ENCODE data around the gene CA5B. TPM values are rescaled to one million over a fixed set of nuclear protein-coding genes. Genes with fewer than 3 reads are reported as not detected.
"Not testable (repeated sequence)": the region's sequence is repeated elsewhere in the genome, so short reads cannot be mapped to it uniquely, and the experiment has no call there.

The CA5B gene
- 10 to 100 TPM in 1 of 4 donors, 1 to 10 TPM in 3; 3.7 to 12.6 (median 5.0) TPM for total RNA-seq

GRCh38 chrX:15737959-15738902 is at the start of gene CA5B:
TSS of gene CA5B (plus strand) at chrX:15738270. CDS start at chrX:15750024, 11,754 bp downstream.
- Histone ChIP-seq H3K9me3 (no peaks in the 10 kb centered on the region), H3K27me3 (no peaks in the 10 kb centered on the region), H3K4me1 (peaks cover 2 to 21% (median 4%) of the 10 kb centered on the region in 3 donors), H3K27ac (peak within 1 kb of the TSS; percentile 70 to 85 (median 74)), H3K4me3 (peak within 1 kb of the TSS; percentile 45 to 72 (median 52)), H3K36me3 (no peaks in the 10 kb centered on the region)
- TF ChIP-seq POLR2A (IDR thresholded peaks at IDR 0.05) (peak in 1 of 4 donors; percentile 63), CTCF (IDR thresholded peaks at IDR 0.05) (no peak)
- intact Hi-C loops (cut with DNase I) = no loop called here
- DNase-seq = peak; percentile 83
- whole genome bisulfite sequencing, 2 donors = 0 to 13% methylated on average over 3 to 36 of the region's 55 CpGs

GRCh38 chrX:15694941-15695451 is 43.1 kb upstream of the CA5B start:
- H3K4me3 ChIP-seq = no peak overlapping the region
- H3K4me1 ChIP-seq = no peaks in the 10 kb centered on the region
- no peak overlapping the region for H3K27ac ChIP-seq
- no peaks in the 10 kb centered on the region for H3K27me3 ChIP-seq
- H3K9me3 ChIP-seq = no peaks in the 10 kb centered on the region
- no peak for TF ChIP-seq CTCF (IDR thresholded peaks at IDR 0.05)
- TF ChIP-seq POLR2A (IDR thresholded peaks at IDR 0.05) = no peak
- WGBS, 2 donors = 87 to 100% methylated on average over 1 to 6 of the region's 6 CpGs
- intact Hi-C loops (cut with DNase I) = no loop called here
- DNase-seq = no peak
- H3K36me3 ChIP-seq = peaks cover 0 to 77% (median 14%) of the 10 kb centered on the region in 3 donors

- no peak overlapping the region for H3K4me3 ChIP-seq
- H3K9me3 ChIP-seq = no peaks in the 10 kb centered on the region
- H3K27me3 ChIP-seq = no peaks in the 10 kb centered on the region
- WGBS, 2 donors = 67 to 95% methylated on average over 3 of the region's 3 CpGs
- DNase-seq = no peak
- peaks cover 0 to 62% (median 14%) of the 10 kb centered on the region in 3 donors for H3K36me3 ChIP-seq
- no peak for TF ChIP-seq POLR2A (IDR thresholded peaks at IDR 0.05)
- no peak for TF ChIP-seq CTCF (IDR thresholded peaks at IDR 0.05)
- intact Hi-C loops (cut with DNase I) = no loop called here
- H3K4me1 ChIP-seq = no peaks in the 10 kb centered on the region
- no peak overlapping the region for H3K27ac ChIP-seq
These were observed 41.6 kb upstream of the CA5B start for GRCh38 chrX:15696516-15696915.

GRCh38 chrX:15702488-15703371 is 35.3 kb upstream of the CA5B start:
- H3K36me3 ChIP-seq = peaks cover 0 to 12% (median 0%) of the 10 kb centered on the region in 3 donors
- H3K4me3 ChIP-seq = no peak overlapping the region
- no peak for DNase-seq
- TF ChIP-seq CTCF (IDR thresholded peaks at IDR 0.05) (no peak), POLR2A (IDR thresholded peaks at IDR 0.05) (no peak)
- H3K4me1 ChIP-seq = no peaks in the 10 kb centered on the region
- intact Hi-C loops (cut with DNase I) = no loop called here
- no peak overlapping the region for H3K27ac ChIP-seq
- no peaks in the 10 kb centered on the region for H3K9me3 ChIP-seq
- H3K27me3 ChIP-seq = no peaks in the 10 kb centered on the region
- 96% methylated on average over 10 of the region's 40 CpGs; no CpG with 5 or more reads in 1 of the 2 donors for WGBS, 2 donors

GRCh38 chrX:15703809-15704208 is 34.3 kb upstream of the CA5B start:
- H3K4me3 ChIP-seq; DNase-seq; H3K36me3 ChIP-seq; H3K9me3 ChIP-seq; intact Hi-C loops (cut with DNase I); H3K27ac ChIP-seq; H3K27me3 ChIP-seq; H3K4me1 ChIP-seq: not testable (repeated sequence)
- no CpG with 5 or more reads among the region's 5 CpGs for WGBS, 2 donors

- H3K27ac ChIP-seq; DNase-seq; H3K4me1 ChIP-seq; H3K9me3 ChIP-seq; intact Hi-C loops (cut with DNase I); H3K27me3 ChIP-seq; H3K4me3 ChIP-seq; H3K36me3 ChIP-seq: not testable (repeated sequence)
- 92 to 97% methylated on average over 3 of the region's 8 CpGs for WGBS, 2 donors
These were observed 33.8 kb upstream of the CA5B start for GRCh38 chrX:15704273-15704672.
